Measurements from ENCODE around the gene BCAR3. TPM values are rescaled to one million over a fixed set of nuclear protein-coding genes. Genes with fewer than 3 reads are reported as not detected.

Gene BCAR3
- total RNA-seq, 4 donors from 2014 or later: 17.1 to 25.0 (median 22.9) TPM

DNA sequence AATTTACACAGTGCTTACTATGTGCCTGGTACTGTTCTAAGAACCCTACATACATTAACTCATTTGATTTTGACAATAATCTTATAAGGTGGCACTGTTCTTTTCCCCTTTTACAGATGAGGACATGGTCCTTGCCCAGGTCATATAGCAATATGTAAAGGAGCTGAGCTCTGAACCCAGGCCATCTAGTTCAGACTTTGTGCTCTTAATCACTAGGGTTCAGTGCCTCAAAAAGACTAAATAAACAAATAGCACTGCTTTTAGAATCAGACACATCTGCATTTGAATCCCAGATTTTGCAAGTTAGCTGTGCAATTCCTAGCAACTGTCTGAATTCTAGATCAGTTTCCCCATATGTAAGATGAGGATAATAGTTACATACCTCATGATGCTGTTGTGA, 8.7 kb upstream of the BCAR3 start:
- no peaks in the 10 kb centered on the region for H3K36me3 ChIP-seq
- intact Hi-C loops (cut with DNase I; ENCODE audit: low total_unique reads): no loop called here
- in situ Hi-C loops (cut with MboI; ENCODE audit: low sequenced_read_pairs in 4 of 4): no loop called here
- H3K9me3 ChIP-seq: no peaks in the 10 kb centered on the region
- no peak for TF ChIP-seq POLR2A (IDR thresholded peaks at IDR 0.05)
- TF ChIP-seq, protein P1, sequence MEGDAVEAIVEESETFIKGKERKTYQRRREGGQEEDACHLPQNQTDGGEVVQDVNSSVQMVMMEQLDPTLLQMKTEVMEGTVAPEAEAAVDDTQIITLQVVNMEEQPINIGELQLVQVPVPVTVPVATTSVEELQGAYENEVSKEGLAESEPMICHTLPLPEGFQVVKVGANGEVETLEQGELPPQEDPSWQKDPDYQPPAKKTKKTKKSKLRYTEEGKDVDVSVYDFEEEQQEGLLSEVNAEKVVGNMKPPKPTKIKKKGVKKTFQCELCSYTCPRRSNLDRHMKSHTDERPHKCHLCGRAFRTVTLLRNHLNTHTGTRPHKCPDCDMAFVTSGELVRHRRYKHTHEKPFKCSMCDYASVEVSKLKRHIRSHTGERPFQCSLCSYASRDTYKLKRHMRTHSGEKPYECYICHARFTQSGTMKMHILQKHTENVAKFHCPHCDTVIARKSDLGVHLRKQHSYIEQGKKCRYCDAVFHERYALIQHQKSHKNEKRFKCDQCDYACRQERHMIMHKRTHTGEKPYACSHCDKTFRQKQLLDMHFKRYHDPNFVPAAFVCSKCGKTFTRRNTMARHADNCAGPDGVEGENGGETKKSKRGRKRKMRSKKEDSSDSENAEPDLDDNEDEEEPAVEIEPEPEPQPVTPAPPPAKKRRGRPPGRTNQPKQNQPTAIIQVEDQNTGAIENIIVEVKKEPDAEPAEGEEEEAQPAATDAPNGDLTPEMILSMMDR (IDR thresholded peaks at IDR 0.05 in 4 of 5, conservative IDR thresholded peaks at IDR 0.05 in 1 of 5): no peak
- no peaks in the 10 kb centered on the region for H3K27me3 ChIP-seq
- H3K4me3 ChIP-seq: no peak overlapping the region
- no peak overlapping the region for H3K27ac ChIP-seq
- no peak for ATAC-seq
- H3K4me1 ChIP-seq: no peaks in the 10 kb centered on the region
- DNase-seq: no peak

DNA sequence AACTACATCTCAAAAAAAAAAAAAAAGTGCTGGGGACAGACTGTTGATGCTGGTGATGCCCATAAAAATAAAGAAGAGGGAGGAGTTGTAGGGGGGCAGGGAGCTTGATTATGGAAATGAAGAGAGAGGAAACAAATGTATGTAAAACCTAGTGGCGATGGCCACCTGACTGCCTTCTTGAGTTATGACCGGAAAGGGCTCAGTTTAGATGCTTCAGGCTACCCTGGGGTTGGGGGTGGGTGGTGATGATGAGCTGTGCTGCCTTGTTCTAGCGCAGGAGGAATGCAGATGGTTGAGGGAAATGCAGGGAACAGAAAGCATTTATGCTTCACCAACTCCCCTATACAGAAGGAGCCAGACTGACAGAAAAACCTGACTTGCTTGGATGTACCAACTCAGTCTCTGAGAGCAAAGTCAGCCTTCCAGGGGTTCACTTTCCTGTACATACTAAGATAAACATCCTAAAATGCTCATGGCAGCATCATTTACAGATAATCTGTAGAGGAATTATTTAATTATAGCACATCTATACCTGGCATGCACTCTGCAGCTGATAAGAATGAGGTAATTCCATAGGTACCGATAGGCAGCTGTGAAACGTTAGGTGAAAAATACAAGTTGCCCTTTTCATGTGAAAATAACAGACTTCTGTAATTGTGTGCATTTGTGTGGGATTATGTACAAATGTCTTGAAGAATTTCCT, 8.0 kb upstream of the BCAR3 start:
- TF ChIP-seq POLR2A (IDR thresholded peaks at IDR 0.05): no peak
- TF ChIP-seq, protein P1 (IDR thresholded peaks at IDR 0.05 in 4 of 5, conservative IDR thresholded peaks at IDR 0.05 in 1 of 5): no peak
- DNase-seq (no peak), ATAC-seq (no peak)
- Histone ChIP-seq H3K27me3 (no peaks in the 10 kb centered on the region), H3K4me1 (no peaks in the 10 kb centered on the region), H3K27ac (no peak overlapping the region), H3K36me3 (no peaks in the 10 kb centered on the region), H3K9me3 (no peaks in the 10 kb centered on the region), H3K4me3 (no peak overlapping the region)
- intact Hi-C loops (cut with DNase I; ENCODE audit: low total_unique reads): no loop called here
- in situ Hi-C loops (cut with MboI; ENCODE audit: low sequenced_read_pairs in 4 of 4): no loop called here

DNA sequence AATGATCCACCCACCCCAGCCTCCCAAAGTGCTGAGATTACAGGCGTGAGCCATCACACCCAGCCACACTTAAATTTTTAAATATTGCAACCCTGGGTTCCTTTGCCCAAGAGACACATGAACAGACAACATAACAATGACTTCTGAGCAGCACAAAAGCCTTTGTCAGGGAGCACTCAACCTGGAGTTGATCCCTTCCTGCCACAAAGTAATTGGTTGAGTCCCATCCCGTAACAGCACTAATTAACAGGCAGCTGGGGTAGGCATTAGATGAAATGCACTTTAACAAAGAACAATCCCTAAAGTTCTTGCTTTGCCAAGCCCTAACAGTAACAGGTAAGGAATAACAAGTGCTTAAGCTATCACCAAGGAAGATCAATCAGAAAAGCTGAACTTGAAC, 5.9 kb upstream of the BCAR3 start:
- in situ Hi-C loops (cut with MboI; ENCODE audit: low sequenced_read_pairs in 4 of 4): no loop called here
- Histone ChIP-seq H3K4me1 (no peaks in the 10 kb centered on the region), H3K4me3 (no peak overlapping the region), H3K27me3 (no peaks in the 10 kb centered on the region), H3K27ac (no peak overlapping the region), H3K36me3 (no peaks in the 10 kb centered on the region), H3K9me3 (no peaks in the 10 kb centered on the region)
- DNase-seq (no peak), ATAC-seq (no peak)
- intact Hi-C loops (cut with DNase I; ENCODE audit: low total_unique reads): no loop called here
- no peak for TF ChIP-seq POLR2A (IDR thresholded peaks at IDR 0.05)
- TF ChIP-seq, protein P1 (IDR thresholded peaks at IDR 0.05 in 4 of 5, conservative IDR thresholded peaks at IDR 0.05 in 1 of 5): no peak

DNA sequence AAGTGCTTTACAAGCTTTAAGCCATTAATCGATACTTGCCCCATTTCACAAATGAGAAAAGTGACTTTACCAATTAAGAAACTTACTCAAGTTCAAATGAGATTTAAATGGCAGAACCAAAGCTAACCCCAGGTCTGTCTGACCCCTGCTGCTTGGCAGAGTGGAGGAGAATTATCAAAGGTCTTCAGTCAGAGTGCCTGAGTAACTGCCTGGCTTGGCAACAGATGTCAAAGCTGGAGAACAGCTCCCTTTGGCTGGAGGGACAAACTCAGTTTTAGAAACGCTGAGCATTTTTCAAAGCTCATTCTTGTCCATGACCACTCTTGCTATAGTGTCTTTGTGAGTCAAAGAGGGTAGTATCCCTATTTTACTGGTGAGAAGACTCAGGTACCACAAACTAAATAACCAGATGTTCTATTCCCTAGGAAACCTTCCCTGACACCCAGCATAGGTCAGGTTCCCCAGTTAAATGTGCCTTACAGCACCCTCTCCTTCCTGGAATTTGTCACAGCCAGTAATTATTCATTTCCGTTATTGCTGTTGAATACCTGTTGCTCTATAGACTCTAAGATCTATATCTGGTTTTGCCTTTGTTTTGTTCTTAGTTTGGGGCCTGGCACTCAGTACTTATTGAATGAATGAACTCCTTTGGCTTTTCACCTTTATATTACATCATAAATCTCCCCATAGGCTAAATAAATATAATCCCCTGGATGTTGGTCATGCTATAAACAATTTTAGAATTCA, 5.0 kb upstream of the BCAR3 start:
- in situ Hi-C loops (cut with MboI; ENCODE audit: low sequenced_read_pairs in 4 of 4) (no loop called here), intact Hi-C loops (cut with DNase I; ENCODE audit: low total_unique reads) (no loop called here)
- Histone ChIP-seq H3K36me3 (no peaks in the 10 kb centered on the region), H3K4me1 (peaks cover 0 to 6% of the 10 kb centered on the region in 2 donors), H3K4me3 (no peak overlapping the region), H3K27ac (no peak overlapping the region), H3K9me3 (no peaks in the 10 kb centered on the region), H3K27me3 (no peaks in the 10 kb centered on the region)
- TF ChIP-seq POLR2A (IDR thresholded peaks at IDR 0.05): no peak
- TF ChIP-seq, protein P1 (IDR thresholded peaks at IDR 0.05 in 4 of 5, conservative IDR thresholded peaks at IDR 0.05 in 1 of 5): no peak
- DNase-seq (no peak), ATAC-seq (no peak)

Measured in gastrocnemius medialis (tissue), 4 donors.